HG03135 (cell line): ENCODE results near the gene CD81.
A peak's percentile ranks its signal among the peaks of the same experiment; 100 is the strongest.

Experiments used
- ATAC-seq: cut with Tn5 transposase; IDR thresholded peaks from one replicate; pipeline ENCODE4 v1.9.1; 2021; ENCODE audit warnings: mild to moderate bottlenecking, moderate library complexity; ENCODE audit not compliant: unreplicated experiment

The CD81 gene

DNA sequence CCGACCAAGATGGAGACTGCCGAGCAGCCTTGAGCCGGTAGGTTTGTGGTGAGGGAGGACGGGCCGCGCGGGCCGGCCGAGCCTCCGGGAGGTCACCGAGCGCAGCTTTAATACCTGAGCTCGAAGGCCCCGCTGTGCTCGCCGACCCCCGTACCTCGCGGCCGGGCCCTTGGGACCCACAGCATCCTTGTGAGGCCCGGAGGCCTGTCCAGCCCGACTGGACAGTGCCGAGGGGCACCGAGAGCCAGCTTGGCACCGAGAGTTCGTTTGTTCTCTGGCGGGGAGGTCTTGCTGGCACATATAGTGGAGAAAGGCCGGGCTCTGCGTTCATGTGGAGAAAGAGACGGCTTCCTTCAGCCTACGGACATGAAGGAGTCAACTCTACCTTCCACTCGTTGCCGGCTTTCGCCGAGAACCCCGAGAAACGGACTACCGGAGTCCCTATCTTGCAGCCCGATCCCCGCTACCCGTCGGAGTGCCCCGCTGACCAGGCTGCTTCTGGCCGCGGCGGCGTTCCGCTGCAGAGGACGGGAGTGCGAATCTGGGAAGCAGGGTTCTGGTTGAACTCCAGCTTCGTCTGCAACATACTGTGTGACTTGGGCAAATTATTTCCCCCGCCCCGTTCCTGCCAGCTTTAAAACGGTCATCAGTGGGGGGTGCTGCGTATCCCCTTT, 23.8 kb downstream of the CD81 start:
- peak; percentile 6 for ATAC-seq

DNA sequence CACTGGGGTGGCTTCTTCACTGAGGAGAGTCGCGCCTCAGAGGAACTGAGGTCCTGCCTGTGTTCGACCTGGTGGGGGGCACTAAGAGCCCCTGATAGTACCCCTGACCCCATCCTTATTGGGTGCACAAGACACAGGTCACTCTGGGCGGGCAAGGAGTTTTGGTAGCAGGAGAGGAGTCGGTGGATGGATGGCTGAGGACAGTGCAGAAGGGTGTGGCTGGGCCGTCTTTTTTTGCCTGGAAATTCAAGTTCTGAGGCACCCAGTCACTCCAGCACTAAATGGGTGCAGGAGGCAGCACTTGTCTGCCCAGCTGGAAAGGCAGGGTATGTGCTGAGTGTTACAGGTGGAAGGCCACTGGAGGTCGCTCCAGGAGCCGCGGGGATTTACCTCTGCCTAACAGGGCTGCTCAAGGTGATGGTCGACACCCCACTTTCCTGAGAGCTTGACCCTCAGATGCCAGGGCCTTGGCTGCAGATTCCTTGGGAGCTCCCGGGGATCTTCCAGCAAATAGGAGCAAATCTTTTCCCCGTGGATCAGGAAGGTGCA, 24.4 kb downstream of the CD81 start:
- ATAC-seq = no peak

DNA sequence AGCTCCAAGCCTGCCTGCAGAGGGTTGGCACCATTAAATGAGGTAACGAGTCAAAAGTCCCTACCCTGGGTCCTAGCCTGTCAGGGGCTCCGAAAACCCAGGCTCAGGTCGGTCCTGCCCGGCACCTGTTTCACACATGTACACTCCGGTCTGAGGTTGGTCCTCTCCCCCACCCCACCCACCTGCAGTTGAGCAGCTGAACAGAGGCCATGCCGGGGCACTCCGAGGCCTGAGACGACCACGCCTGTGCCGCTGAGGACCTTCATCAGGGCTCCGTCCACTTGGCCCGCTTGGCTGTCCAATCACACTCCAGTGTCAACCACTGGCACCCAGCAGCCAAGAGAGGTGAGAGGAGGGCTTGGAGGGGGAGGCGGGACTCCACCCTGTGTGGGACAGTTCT, 25.0 kb downstream of the CD81 start:
- ATAC-seq = no peak

DNA sequence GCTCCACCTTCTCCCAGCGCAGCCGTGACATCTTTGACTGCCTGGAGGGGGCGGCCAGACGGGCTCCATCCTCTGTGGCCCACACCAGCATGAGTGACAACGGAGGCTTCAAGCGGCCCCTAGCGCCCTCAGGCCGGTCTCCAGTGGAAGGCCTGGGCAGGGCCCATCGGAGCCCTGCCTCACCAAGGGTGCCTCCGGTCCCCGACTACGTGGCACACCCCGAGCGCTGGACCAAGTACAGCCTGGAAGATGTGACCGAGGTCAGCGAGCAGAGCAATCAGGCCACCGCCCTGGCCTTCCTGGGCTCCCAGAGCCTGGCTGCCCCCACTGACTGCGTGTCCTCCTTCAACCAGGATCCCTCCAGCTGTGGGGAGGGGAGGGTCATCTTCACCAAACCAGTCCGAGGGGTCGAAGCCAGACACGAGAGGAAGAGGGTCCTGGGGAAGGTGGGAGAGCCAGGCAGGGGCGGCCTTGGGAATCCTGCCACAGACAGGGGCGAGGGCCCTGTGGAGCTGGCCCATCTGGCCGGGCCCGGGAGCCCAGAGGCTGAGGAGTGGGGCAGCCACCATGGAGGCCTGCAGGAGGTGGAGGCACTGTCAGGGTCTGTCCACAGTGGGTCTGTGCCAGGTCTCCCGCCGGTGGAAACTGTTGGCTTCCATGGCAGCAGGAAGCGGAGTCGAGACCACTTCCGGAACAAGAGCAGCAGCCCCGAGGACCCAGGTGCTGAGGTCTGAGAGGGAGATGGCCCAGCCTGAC, 26.0 kb downstream of the CD81 start:
- ATAC-seq = no peak

DNA sequence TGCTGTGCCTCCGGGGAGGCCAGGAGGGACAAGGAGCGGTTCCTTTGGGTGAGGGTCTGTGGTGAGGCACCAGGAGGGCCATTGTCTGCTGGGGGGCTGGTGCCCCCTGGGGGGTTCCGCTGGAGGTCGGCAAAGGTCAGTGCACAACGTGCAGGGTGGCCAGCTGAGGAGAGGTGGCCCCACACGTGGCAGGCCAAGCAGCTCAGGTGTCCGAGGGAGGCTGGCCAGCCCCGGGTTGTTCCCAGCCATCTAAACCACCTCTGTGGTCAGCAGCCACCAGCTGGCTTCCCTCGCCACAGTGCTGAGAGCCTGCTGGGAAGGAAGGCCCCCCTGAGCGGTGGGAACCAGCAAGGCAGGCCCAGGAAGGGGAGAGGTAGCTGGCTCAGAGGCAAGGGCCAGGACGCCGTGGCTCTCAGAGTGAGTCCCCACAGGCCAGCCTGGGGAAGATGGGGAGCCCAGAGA, 27.7 kb downstream of the CD81 start:
- ATAC-seq = no peak

DNA sequence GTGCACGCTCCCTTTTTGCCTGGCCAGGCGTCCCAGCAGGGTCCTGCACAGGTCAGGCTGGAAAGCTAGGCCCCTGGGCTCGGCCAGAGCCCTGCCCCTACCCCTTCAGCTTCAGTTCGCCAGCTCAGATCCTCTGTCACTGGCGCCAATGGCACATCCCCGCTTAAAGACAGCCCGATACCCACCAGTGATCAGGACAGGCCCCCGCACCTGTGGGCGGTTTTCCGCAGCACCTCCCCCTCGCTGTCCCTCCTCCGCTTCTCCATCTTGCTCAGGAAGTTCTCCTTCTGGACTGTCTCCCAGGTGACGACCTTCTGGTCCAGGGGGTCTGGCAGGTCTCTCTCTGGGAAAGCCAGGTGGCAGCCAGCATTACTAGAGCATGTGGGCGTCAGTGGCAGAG, 29.3 kb downstream of the CD81 start:
- no peak for ATAC-seq

DNA sequence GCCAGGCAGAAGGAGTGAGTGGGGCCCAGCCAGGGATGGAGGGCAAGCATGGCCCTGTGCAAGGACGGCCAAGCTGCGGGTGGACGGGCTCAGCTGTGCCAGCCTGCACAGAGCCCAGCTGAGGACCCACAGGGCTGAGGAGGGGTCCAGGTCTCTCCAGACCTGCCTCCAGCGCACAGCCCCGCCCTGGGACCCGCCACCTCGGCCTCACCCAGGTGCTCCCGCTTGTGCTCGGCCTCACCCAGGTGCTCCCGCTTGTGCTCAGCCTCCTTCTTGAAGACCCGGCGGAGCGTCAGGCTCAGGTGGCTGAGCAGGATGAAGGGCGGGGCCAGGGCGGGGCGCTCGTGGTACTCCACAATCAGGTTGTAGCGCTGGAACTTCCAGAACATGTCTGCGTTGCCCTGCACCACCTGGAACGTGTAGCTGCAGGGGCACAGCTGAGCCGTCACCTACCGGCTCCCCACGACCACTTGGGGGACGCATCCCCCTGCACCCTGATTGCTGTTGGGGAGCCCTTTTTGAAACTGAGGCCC, 29.8 kb downstream of the CD81 start:
- ATAC-seq = no peak

DNA sequence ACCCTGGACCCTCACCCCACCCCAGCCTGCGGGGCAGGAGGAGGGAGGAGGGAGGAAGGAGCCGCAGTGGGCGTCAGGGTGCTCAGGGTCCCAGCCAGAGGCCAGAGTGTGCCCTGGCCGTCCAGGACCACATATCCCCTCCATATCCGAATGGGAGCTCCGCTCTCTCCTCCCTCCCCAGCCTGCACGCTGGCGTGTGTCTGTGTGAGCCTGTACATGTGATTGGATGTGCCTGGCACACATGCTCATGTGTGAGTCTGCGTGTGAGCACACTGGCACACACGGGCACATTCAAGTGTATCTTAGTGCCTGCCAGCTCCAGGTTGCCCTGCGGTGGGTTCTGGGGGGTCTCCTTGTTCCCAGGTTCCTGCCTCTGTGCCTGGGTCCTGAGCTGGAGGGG, 31.6 kb downstream of the CD81 start:
- no peak for ATAC-seq

DNA sequence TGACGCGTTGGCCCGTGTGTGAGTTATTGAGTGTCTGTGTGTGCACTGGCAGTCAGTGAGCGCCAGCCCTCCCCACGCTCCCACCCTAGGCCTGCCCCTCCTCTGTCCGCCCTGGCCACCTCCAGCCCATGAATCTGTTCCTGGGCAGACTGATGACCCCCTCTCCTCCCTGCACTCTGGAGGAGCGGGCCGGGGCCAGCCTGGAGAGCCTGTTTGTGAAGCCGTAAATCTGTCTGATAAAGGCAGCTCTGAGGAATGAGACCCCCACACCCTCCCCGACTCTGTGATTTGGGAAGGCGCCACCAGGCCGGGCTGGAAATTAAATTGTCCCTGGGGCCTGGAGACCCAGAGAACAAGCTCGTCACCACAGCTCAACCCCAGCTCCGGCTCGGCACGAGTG, 32.0 kb downstream of the CD81 start:
- no peak for ATAC-seq

DNA sequence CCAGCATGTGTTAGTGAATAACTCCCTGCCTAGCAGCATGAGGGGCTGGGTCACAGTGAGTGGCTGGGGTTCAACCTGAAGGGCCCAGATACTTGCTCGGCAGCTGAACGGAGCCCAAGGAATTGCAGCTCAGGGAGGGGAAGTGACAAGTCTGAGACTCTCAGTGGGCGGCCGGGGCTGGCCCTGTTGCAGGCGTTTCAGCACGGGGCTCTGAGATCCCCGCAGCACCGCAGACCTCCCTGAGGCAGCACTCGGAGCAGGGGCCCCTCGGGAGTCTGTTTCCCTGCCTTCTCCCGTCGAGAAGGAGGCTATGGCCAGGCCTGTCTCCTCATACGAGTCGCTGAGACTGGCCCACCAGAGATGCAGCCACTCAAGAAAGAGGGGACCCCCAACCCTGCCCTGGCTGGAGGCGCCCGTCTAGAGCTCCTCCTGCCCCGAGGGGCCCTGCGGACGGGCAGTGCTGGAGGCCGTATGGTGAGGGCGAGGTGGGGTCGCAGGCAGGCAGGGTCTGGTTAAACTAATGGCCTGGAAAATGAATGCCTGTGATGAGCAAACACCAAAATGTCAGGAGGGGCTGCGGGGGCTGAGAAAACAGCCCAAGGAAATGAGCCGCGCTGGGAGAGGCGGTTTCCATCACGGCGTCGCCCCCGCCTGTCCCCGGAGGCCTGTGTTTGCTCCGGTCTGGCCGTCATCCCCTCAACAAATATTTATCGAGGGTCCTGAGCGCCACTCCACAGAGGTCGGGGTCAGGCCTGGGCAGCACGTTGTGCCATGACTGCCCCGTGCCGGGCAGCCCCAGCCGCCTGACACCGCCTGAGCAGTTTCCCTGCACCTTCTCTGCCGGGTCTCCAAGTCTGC, 32.7 kb downstream of the CD81 start:
- no peak for ATAC-seq

DNA sequence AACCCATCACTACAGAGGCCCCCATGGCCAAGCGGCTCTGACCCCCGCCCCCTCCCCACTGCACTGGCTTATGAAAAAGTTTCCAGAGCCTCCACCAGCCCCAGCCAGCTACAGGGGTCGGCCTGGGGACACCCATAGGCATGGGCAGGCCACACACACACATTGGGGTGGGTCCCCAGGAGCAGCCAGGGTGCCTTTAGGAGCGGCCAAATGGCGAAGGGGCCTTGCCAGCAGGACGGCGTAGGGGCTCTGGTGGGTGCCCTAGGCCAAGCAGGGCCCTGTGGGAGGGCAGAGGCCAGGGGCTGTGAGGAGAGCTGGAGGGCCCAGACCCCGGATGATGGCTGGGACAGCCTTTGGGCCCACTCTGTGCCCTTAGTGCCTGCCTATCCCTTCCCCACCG, 33.5 kb downstream of the CD81 start:
- no peak for ATAC-seq

DNA sequence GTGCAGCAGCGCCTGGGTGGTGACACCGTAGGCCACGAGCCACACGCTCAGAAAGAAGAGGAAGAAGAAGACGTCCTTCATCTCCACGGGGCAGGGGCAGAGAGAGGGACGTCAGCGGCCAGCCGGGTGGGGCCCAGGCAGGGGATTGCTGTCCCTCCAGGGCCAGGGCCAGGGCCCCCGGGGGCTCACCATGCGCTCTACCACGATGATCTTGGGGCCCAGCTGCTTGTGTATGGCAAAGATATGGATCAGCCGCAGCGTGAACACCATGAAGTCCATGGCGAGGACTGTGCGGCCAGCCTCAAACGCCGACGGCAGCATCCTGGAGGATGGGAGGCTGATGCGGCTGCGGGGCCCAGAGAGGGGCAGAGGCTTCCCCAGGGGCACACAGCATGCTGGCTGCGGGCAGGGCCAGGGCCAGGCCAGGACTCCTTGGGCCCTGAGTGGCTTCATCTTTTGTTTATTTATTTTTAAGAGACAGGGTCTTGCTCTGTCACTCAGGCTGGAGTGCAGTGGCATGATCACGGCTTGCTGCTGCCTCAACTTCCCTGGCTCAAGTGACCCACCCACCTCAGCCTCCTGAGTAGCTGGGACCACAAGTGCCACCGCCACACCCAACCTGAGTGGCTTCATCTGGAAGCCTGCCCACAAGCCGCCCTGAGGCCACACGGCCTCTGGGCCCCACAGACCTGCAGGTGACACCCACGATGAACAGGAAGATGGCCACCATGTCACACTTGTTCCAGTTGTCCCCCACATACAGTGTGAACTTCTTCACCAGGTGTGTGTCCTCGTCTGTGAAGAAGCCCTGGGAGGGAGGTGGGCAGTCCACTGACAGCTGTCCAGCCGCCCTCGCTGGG, 34.6 kb downstream of the CD81 start:
- no peak for ATAC-seq

DNA sequence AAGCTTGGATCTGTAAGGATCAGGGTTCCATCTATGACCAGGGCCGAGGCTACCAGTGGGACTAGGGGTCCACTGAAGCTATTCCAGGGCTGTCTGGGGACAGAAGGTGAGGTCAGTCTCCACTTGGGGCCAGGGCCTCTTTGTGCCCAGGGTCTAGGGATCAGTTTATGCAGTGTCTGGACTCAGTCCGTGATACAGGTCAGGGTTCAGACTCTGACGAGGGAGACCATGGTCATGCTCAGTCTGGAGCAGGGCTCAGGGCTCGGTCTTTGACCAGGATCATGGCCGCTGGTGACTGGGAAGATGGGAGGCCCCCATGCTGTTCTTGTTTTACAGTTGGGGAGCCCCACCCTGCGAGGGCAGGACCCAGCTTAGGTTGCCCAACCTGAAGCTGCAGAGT, 35.2 kb downstream of the CD81 start:
- ATAC-seq = no peak

DNA sequence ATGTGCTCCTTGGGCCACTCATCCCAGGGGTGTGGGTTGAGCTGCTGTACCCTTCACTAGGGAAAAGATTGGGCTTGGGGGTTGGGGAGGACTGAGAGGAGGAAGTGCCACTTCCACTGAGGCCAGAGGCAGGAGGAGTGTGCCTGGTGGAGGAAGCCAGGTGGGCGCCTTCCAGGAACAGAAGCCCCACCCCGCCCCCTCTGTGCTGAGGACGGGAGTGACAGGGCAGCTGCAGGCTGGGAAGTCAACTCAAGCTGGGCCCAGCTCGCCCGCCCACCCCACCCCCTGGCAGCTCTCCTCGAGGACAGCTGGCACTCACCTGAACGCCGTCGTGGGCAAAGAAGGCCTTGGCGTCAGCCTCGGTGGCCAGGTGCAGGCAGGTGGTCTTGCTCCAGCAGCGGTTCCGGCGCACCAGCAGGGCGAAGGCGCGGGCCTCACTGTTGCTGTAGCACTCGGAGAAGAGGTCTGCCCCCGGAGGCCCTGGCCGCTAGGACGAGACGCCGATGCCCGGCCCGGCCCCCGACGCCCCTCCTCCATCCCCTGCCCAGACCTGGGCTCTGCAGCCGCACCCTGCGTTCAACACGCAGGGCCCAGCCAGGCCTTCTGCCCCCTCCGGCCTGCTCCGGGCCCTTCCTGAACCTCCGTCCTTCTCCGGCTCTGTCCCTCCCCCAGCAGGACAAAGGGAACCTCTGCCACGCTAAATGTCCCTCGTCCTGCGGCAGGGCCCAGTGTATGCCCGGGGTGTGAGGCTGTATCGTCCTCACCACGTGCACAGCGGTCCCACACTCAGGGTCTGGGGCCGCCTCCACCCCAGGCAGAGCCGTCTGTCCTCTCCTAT, 36.9 kb downstream of the CD81 start:
- ATAC-seq = no peak

DNA sequence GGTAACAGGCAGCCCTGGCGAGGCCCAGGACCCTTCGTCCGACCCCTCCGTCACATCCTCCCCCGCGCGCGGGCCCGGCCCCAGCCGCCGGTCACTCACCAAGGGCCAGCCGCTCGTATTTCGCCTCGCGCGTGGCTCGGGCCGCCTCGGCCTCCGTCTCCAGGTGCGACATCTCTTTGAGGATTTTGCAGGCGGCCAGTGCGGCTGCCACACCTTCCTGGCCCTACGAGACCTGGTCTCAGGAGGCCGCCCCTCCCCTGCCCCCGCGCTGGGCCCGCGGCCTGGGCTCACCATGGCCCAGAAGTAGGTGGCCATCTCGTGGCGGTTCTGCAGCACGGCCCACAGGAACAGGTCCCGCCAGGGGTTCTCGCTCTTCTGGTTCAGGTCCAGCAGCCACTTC, 37.5 kb downstream of the CD81 start:
- ATAC-seq = no peak

DNA sequence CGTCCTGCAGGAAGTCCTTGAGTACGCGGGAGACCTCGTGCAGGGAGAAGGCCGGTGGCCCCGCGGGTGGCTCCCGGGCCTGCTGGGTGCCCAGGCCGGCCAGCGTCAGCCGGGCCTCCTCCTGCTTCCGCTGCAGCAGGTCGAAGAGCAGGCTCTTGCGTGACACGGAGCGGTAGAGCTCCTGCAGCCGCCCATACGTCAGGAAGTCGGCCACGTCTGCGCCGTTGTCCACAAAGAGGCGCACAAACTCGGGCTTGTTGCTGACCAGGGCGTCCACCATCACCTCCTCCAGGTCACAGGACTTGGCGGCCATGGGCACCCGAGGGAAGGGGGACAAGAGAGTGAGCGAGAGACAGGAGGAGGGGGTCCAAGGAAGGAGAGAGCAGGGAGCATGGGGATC, 38.1 kb downstream of the CD81 start:
- ATAC-seq = no peak

DNA sequence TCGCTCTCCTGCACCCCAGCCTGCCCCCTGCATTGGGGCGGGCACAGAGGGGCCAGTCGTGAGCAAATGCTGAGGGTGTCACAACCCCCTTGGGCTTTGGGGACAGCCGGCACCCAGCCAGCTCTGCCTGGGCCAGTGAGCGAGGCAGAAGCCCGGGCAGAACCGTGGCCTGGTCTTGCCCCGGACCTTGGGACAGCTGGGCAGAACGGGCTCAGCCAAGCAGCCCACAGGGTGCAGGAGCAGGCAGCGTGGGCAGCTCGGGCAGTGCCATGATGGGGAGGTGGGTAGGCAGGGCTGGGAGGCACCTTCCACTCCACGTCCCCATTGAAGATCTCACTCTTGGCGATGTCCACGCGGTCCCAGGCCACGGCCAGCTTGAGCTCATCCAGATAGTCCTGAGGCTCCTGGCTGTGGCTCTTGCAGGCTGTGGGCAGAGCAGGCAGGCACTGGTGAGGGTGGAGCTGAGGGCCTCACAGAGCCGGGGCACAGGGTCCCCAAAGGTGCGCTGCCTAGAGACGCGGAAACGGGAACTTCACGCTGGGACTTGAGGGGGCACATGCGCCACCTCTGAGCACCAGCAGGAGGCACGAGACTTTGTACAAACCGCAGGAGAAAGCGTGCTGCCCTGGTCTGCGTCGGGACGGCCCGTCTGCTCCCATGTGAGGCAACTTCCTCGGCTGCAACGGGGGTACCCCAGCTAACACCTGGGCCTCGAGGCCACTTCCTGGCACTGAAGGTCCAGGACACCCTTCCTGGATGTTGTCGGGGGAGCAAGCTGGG, 38.7 kb downstream of the CD81 start:
- no peak for ATAC-seq

DNA sequence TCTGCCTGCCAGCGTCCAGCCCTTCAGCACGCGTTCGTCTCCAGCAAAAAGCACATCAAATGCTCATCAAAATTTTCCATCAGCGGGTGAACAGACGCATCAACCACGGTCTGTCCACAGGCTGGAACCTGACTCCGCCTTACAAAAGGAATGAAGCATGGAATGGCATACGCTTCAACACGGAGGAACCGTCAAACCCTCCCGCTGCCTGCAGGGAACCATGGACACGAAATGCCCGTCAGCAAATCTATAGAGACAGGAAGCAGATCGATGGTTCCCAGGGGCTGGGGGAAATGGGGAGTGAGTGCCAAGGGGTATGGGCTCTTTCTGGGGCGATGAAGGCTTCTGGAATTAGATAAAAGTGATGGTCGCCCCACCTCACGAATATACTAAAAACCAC, 39.7 kb downstream of the CD81 start:
- ATAC-seq = no peak
